Activated naive CD4-positive, alpha-beta T cell treated with anti-CD3 and anti-CD28 coated beads for 36 hours (primary cell): Measurements from ENCODE around the gene NDUFA6. TPM values are rescaled to one million over a fixed set of nuclear protein-coding genes. Genes with fewer than 3 reads are reported as not detected.

ENCODE experiments used
- total RNA-seq, 2 experiments: library from RNA; stranded (reverse); gene quantifications; one replicate each; pipeline ENCODE4 v1.2.3, GENCODE V29; 2021

The NDUFA6 gene
- total RNA-seq, 2 experiments from 2014 or later = 122 to 126 TPM

Other genes starting within 250 kb of the NDUFA6 start
- gene SHISA8, start 175.7 kb downstream of the NDUFA6 start, total RNA-seq = 1 to 10 TPM; 1.7 to 1.8 TPM
- gene TNFRSF13C, start 164.0 kb downstream of the NDUFA6 start, total RNA-seq = 1 to 10 TPM; 3.2 to 3.8 TPM
- gene CENPM, start 143.6 kb downstream of the NDUFA6 start, total RNA-seq = 100 to 1,000 TPM in 1 of 2 experiments, 10 to 100 TPM in 1; 95.4 to 110 TPM
- 1 to 10 TPM; 1.0 to 1.5 TPM for gene SEPTIN3, start 121.3 kb downstream of the NDUFA6 start, total RNA-seq
- gene WBP2NL, start 92.0 kb downstream of the NDUFA6 start, total RNA-seq = under 1 TPM; 0.50 to 0.74 TPM
- 10 to 100 TPM; 14.6 to 15.9 TPM for gene NAGA, start 20.0 kb downstream of the NDUFA6 start, total RNA-seq
- gene PHETA2, start 16.5 kb downstream of the NDUFA6 start, total RNA-seq = under 1 TPM; 0.74 to 0.86 TPM
- gene SMDT1, start 11.1 kb downstream of the NDUFA6 start, total RNA-seq = 10 to 100 TPM; 50.2 to 56.2 TPM
- gene CYP2D6, start 40.0 kb upstream of the NDUFA6 start, total RNA-seq = 1 to 10 TPM in 1 of 2 experiments, under 1 TPM in 1; 0.89 to 1.4 TPM
- gene TCF20, start 179.9 kb upstream of the NDUFA6 start, total RNA-seq = 10 to 100 TPM; 59.2 to 60.0 TPM